ENCODE data around the gene EIF5AL1. TPM values are rescaled to one million over a fixed set of nuclear protein-coding genes. Genes with fewer than 3 reads are reported as not detected.
A peak's percentile ranks its signal among the peaks of the same experiment; 100 is the strongest.

EIF5AL1 gene
- total and polyA plus RNA-seq, 12 donors: 0.10 to 1.9 (median 0.43) TPM; not detected in 3

- Histone ChIP-seq H3K4me1 (replicated peaks in 1 of 2) (peaks cover 0 to 9% of the 10 kb centered on the region in 2 donors), H3K4me3 (no peak overlapping the region), H3K27me3 (no peaks in the 10 kb centered on the region), H3K36me3 (replicated peaks in 1 of 2) (no peaks in the 10 kb centered on the region), H3K27ac (peak overlapping the region in 1 of 5 donors; percentile 21), H3K9me3 (replicated peaks in 1 of 3) (no peaks in the 10 kb centered on the region)
- TF ChIP-seq POLR2A (IDR thresholded peaks at IDR 0.05) (no peak), CTCF (IDR thresholded peaks at IDR 0.05) (no peak)
- intact Hi-C loops (cut with DNase I): loop anchor here (5.0 to 10.0 kb wide), 2 partner anchors 114 to 116 kb away; no protein-coding TSS in a partner anchor
- DNase-seq: peak in 1 of 7 donors; percentile 48
- 73 to 91% (median 82%) methylated on average over 5 to 6 of the region's 6 CpGs for WGBS, 4 donors
Observed at GRCh38 chr10:79491143-79491835, 21.0 kb upstream of the EIF5AL1 start.

GRCh38 chr10:79492256-79492655 is 20.1 kb upstream of the EIF5AL1 start:
- H3K9me3 ChIP-seq (replicated peaks in 1 of 3): no peaks in the 10 kb centered on the region
- no peak for DNase-seq
- no peak overlapping the region for H3K27ac ChIP-seq
- peaks cover 0 to 9% of the 10 kb centered on the region in 2 donors for H3K4me1 ChIP-seq (replicated peaks in 1 of 2)
- 90 to 100% (median 97%) methylated on average over 2 to 6 of the region's 6 CpGs for WGBS, 4 donors
- no peaks in the 10 kb centered on the region for H3K36me3 ChIP-seq (replicated peaks in 1 of 2)
- no peak overlapping the region for H3K4me3 ChIP-seq
- intact Hi-C loops (cut with DNase I): loop anchor here (5.0 to 10.0 kb wide), 2 partner anchors 115 to 117 kb away; no protein-coding TSS in a partner anchor
- TF ChIP-seq CTCF (IDR thresholded peaks at IDR 0.05) (no peak), POLR2A (IDR thresholded peaks at IDR 0.05) (no peak)
- H3K27me3 ChIP-seq: no peaks in the 10 kb centered on the region

GRCh38 chr10:79492839-79493238 is 19.5 kb upstream of the EIF5AL1 start:
- Histone ChIP-seq H3K27me3 (no peaks in the 10 kb centered on the region), H3K36me3 (replicated peaks in 1 of 2) (no peaks in the 10 kb centered on the region), H3K4me1 (replicated peaks in 1 of 2) (peaks cover 0 to 3% of the 10 kb centered on the region in 2 donors), H3K27ac (no peak overlapping the region), H3K9me3 (replicated peaks in 1 of 3) (no peaks in the 10 kb centered on the region), H3K4me3 (no peak overlapping the region)
- intact Hi-C loops (cut with DNase I): loop anchor here (5.0 to 10.0 kb wide), 2 partner anchors 116 to 118 kb away; no protein-coding TSS in a partner anchor
- 79 to 92% (median 82%) methylated on average over 3 of the region's 3 CpGs for WGBS, 4 donors
- DNase-seq: no peak
- TF ChIP-seq POLR2A (IDR thresholded peaks at IDR 0.05) (no peak), CTCF (IDR thresholded peaks at IDR 0.05) (no peak)

- intact Hi-C loops (cut with DNase I): loop anchor here (5.0 to 10.0 kb wide), 2 partner anchors 117 to 119 kb away; no protein-coding TSS in a partner anchor
- no peaks in the 10 kb centered on the region for H3K27me3 ChIP-seq
- no peaks in the 10 kb centered on the region for H3K4me1 ChIP-seq (replicated peaks in 1 of 2)
- TF ChIP-seq POLR2A (IDR thresholded peaks at IDR 0.05) (no peak), CTCF (IDR thresholded peaks at IDR 0.05) (no peak)
- DNase-seq: no peak
- 71 to 100% (median 84%) methylated on average over 1 of the region's 1 CpG for WGBS, 4 donors
- H3K9me3 ChIP-seq (replicated peaks in 1 of 3): no peaks in the 10 kb centered on the region
- H3K4me3 ChIP-seq: no peak overlapping the region
- no peak overlapping the region for H3K27ac ChIP-seq
- H3K36me3 ChIP-seq (replicated peaks in 1 of 2): no peaks in the 10 kb centered on the region
Observed at GRCh38 chr10:79493806-79494205, 18.5 kb upstream of the EIF5AL1 start.
